HepG2 (cell line): Measurements from ENCODE around the gene GYS1. TPM values are rescaled to one million over a fixed set of nuclear protein-coding genes. Genes with fewer than 3 reads are reported as not detected.

Source experiments
- BCL6 ChIP-seq: IDR thresholded peaks from 2 replicates; pipeline ENCODE4 v1.6.1; 2016; ENCODE audit warnings: missing genetic modification reagents, missing compliant biosample characterization
- BRCA1 ChIP-seq: sonication (generic); formaldehyde crosslinking; IDR thresholded peaks from 2 replicates; pipeline ENCODE4 v1.4.0; 2020; ENCODE audit warnings: missing genetic modification reagents
- ETV6 ChIP-seq: sonication (generic); formaldehyde crosslinking; conservative IDR thresholded peaks from 2 replicates; pipeline ENCODE4 v1.4.0; 2020; ENCODE audit warnings: missing genetic modification reagents
- FOXP1 ChIP-seq, 2 experiments: fragments of 450-650 bp in 1 of 2; IDR thresholded peaks; 2 replicates each; pipeline ENCODE4 v1.6.1; 2017 to 2018; ENCODE audit warnings: antibody characterized with exemption in 1 of 2
- GABPA ChIP-seq, 2 experiments: IDR thresholded peaks; 2 replicates each; pipeline ENCODE4 v1.6.1; 2011 to 2016; ENCODE audit warnings: low read depth in 2 of 2, low read length in 1 of 2, missing biosample characterization in 1 of 2, missing genetic modification characterization in 1 of 2
- GABPB1 ChIP-seq: IDR thresholded peaks from 2 replicates; pipeline ENCODE4 v1.6.1; 2016; ENCODE audit warnings: mild to moderate bottlenecking, missing genetic modification reagents, moderate library complexity, missing compliant biosample characterization
- GLI4 ChIP-seq: sonication (generic); formaldehyde crosslinking; IDR thresholded peaks from 2 replicates; pipeline ENCODE4 v1.5.1; 2020; ENCODE audit warnings: missing genetic modification reagents, mild to moderate bottlenecking, moderate library complexity, borderline replicate concordance
- HDAC6 ChIP-seq: fragments of 200-600 bp; sonication (generic); IDR thresholded peaks from 2 replicates; pipeline ENCODE4 v1.7.0; 2017; ENCODE audit warnings: mild to moderate bottlenecking, antibody characterized with exemption, low read length, low read depth
- HHEX ChIP-seq: IDR thresholded peaks from 2 replicates; pipeline ENCODE4 v1.6.1; 2016; ENCODE audit warnings: control low read depth
- HNF1B ChIP-seq: sonication (generic); formaldehyde crosslinking; IDR thresholded peaks from 2 replicates; pipeline ENCODE4 v1.5.1; 2020; ENCODE audit warnings: mild to moderate bottlenecking, moderate library complexity, missing genetic modification reagents
- SOX5 ChIP-seq: IDR thresholded peaks from 2 replicates; pipeline ENCODE4 v1.6.1; 2016; ENCODE audit warnings: borderline replicate concordance
- TAF15 ChIP-seq: fragments of 200-400 bp; formaldehyde crosslinking; IDR thresholded peaks from one replicate; pipeline ENCODE4 v1.6.1; 2018; ENCODE audit warnings: mild to moderate bottlenecking, low read depth, low read length; ENCODE audit not compliant: poor library complexity, severe bottlenecking
- TRIM24 ChIP-seq: sonication (generic); formaldehyde crosslinking; IDR thresholded peaks from 2 replicates; pipeline ENCODE4 v1.8.0; 2022; ENCODE audit warnings: mild to moderate bottlenecking, missing genetic modification reagents
- ZC3H13 ChIP-seq: sonication (generic); formaldehyde crosslinking; IDR thresholded peaks from 2 replicates; pipeline ENCODE4 v1.8.1; 2023; ENCODE audit warnings: mild to moderate bottlenecking, missing genetic modification reagents, moderate library complexity
- ZKSCAN1 ChIP-seq: fragments of 150-350 bp; IDR thresholded peaks from 2 replicates; pipeline ENCODE4 v1.6.1; 2014; ENCODE audit warnings: low read length
- ZNF232 ChIP-seq: sonication (generic); formaldehyde crosslinking; IDR thresholded peaks from 2 replicates; pipeline ENCODE4 v1.4.0; 2020; ENCODE audit warnings: missing genetic modification reagents, borderline replicate concordance
- ZNF430 ChIP-seq: sonication (generic); formaldehyde crosslinking; IDR thresholded peaks from 2 replicates; pipeline ENCODE4 v1.9.0; 2021; ENCODE audit warnings: mild to moderate bottlenecking, missing genetic modification reagents
- ZNF44 ChIP-seq: sonication (generic); formaldehyde crosslinking; IDR thresholded peaks from 2 replicates; pipeline ENCODE4 v1.5.1; 2020; ENCODE audit warnings: mild to moderate bottlenecking, missing genetic modification reagents
- ZNF710 ChIP-seq: sonication (generic); formaldehyde crosslinking; IDR thresholded peaks from 2 replicates; pipeline ENCODE4 v1.5.0; 2020; ENCODE audit warnings: mild to moderate bottlenecking, missing genetic modification reagents, borderline replicate concordance
- ZNF770 ChIP-seq: sonication (generic); formaldehyde crosslinking; IDR thresholded peaks from 2 replicates; pipeline ENCODE4 v1.5.0; 2020; ENCODE audit warnings: mild to moderate bottlenecking, missing genetic modification reagents
- ZNF773 ChIP-seq: sonication (generic); formaldehyde crosslinking; IDR thresholded peaks from 2 replicates; pipeline ENCODE4 v1.4.0; 2020; ENCODE audit warnings: missing genetic modification reagents, borderline replicate concordance
- ZNF816 ChIP-seq: sonication (generic); formaldehyde crosslinking; IDR thresholded peaks from 2 replicates; pipeline ENCODE4 v1.8.0; 2022; ENCODE audit warnings: missing genetic modification reagents, mild to moderate bottlenecking, borderline replicate concordance
- ZSCAN20 ChIP-seq: sonication (generic); formaldehyde crosslinking; IDR thresholded peaks from 2 replicates; pipeline ENCODE4 v1.4.0; 2020; ENCODE audit warnings: missing genetic modification reagents, mild to moderate bottlenecking, borderline replicate concordance
- polyA plus RNA-seq, 8 experiments: library from polyadenylated mRNA; depleted of rRNA in 3 of 8; stranded (reverse) in 7 of 8; unstranded in 1 of 8; fragments of >200 nt; fragmentation: Illumina TruSeq in 4 of 8; extraction: Trizol in 4 of 8; gene quantifications; 2 replicates each; pipeline versions ENCODE4 v1.2.1 to v1.2.3, GENCODE V29; 2011 to 2016; ENCODE audit warnings: low read depth in 4 of 8, missing spikeins in 1 of 8, mixed read lengths in 1 of 8; ENCODE audit not compliant: insufficient read depth in 1 of 8
- total RNA-seq, 5 experiments: library from RNA; depleted of rRNA; stranded (reverse); fragments of >200 nt; fragmentation: Illumina TruSeq; extraction: Trizol; gene quantifications; 2 replicates each; pipeline ENCODE4 v1.2.3, GENCODE V29; 2016; ENCODE audit warnings: low read depth in 1 of 5

The GYS1 gene
- total and polyA plus RNA-seq, 2 of the 13 experiments (the other 11 are each of a cell fraction or from before 2014, with no cell fraction given): 18.4 to 42.1 TPM

GRCh38 chr19:48950830-48951519 is 42.1 kb downstream of the GYS1 start (continued):
- TF ChIP-seq ZNF710 (CRISPR knock-in tag) (0 out of 2 replicates have a peak, but pooled peaks have one; percentile 31), ETV6 (CRISPR knock-in tag) (no peak), ZNF770 (peak; percentile 96), TAF15 (no peak), HDAC6 (no peak), GABPA (IDR thresholded peaks at IDR 0.05; ENCODE audit: low read depth, low read length) (no peak), GABPA (CRISPR knock-in tag; IDR thresholded peaks at IDR 0.05; ENCODE audit: low read depth) (peak; percentile 44; the same call in 1 of the 2 replicates), HNF1B (CRISPR knock-in tag) (peak; percentile 47; the same call in 1 of the 2 replicates), ZSCAN20 (CRISPR knock-in tag) (no peak), GLI4 (no peak), ZNF232 (CRISPR knock-in tag) (no peak), ZNF44 (CRISPR knock-in tag) (no peak), HHEX (CRISPR knock-in tag) (no peak), GABPB1 (CRISPR knock-in tag) (0 out of 2 replicates have a peak, but pooled peaks have one; percentile 15), ZC3H13 (no peak), SOX5 (CRISPR knock-in tag) (peak; percentile 33; the same call in 1 of the 2 replicates), TRIM24 (CRISPR knock-in tag) (no peak), ZNF430 (CRISPR knock-in tag) (peak; percentile 20; the same call in 1 of the 2 replicates), BCL6 (CRISPR knock-in tag) (no peak), FOXP1 (IDR thresholded peaks at IDR 0.05) (no peak), FOXP1 (CRISPR knock-in tag; IDR thresholded peaks at IDR 0.05) (peak; percentile 6; the same call in 1 of the 2 replicates), BRCA1 (CRISPR knock-in tag) (no peak), ZNF816 (CRISPR knock-in tag) (no peak), ZKSCAN1 (no peak), ZNF773 (CRISPR knock-in tag) (no peak)
